Activated naive CD8-positive, alpha-beta T cell (primary cell): Measurements from ENCODE around the gene CRIM1.

ENCODE experiments used
- H3K27ac Mint-ChIP-seq: one replicate; pipeline ENCODE4 v1.8.0; 2021; ENCODE audit warnings: mixed read lengths
- H3K27me3 Mint-ChIP-seq: one replicate; pipeline ENCODE4 v1.8.0; 2021; ENCODE audit warnings: mixed read lengths
- H3K36me3 Mint-ChIP-seq: one replicate; pipeline ENCODE4 v1.8.0; 2021; ENCODE audit warnings: mixed read lengths
- H3K4me1 Mint-ChIP-seq: one replicate; pipeline ENCODE4 v1.8.0; 2021; ENCODE audit warnings: low read depth, mixed read lengths
- H3K4me3 Mint-ChIP-seq: one replicate; pipeline ENCODE4 v1.8.0; 2021; ENCODE audit warnings: mild to moderate bottlenecking, mixed read lengths
- H3K9me3 Mint-ChIP-seq: one replicate; pipeline ENCODE4 v1.8.0; 2021; ENCODE audit warnings: low read depth, mixed read lengths

CRIM1 gene

GRCh38 chr2:36520431-36520830, 164.9 kb downstream of the CRIM1 start:
- peaks cover 33% of the 10 kb centered on the region for H3K36me3 Mint-ChIP-seq

GRCh38 chr2:36523153-36523552, 167.6 kb downstream of the CRIM1 start:
- H3K4me1 Mint-ChIP-seq, result no peaks in the 10 kb centered on the region
- H3K27ac Mint-ChIP-seq, result no peak overlapping the region
- peaks cover 31% of the 10 kb centered on the region for H3K36me3 Mint-ChIP-seq
- H3K9me3 Mint-ChIP-seq, result no peaks in the 10 kb centered on the region
- no peak overlapping the region for H3K4me3 Mint-ChIP-seq
- H3K27me3 Mint-ChIP-seq, result no peaks in the 10 kb centered on the region

More at GRCh38 chr2:36520431-36520830, 164.9 kb downstream of the CRIM1 start:
- no peak overlapping the region for H3K4me3 Mint-ChIP-seq
- H3K27me3 Mint-ChIP-seq, result no peaks in the 10 kb centered on the region
- no peaks in the 10 kb centered on the region for H3K4me1 Mint-ChIP-seq
- H3K9me3 Mint-ChIP-seq, result no peaks in the 10 kb centered on the region
- H3K27ac Mint-ChIP-seq, result no peak overlapping the region

GRCh38 chr2:36525245-36525644, 169.7 kb downstream of the CRIM1 start:
- H3K36me3 Mint-ChIP-seq, result peaks cover 28% of the 10 kb centered on the region
- H3K27ac Mint-ChIP-seq, result no peak overlapping the region

GRCh38 chr2:36526226-36526625, 170.6 kb downstream of the CRIM1 start:
- H3K9me3 Mint-ChIP-seq, result no peaks in the 10 kb centered on the region
- H3K27me3 Mint-ChIP-seq, result no peaks in the 10 kb centered on the region
- no peak overlapping the region for H3K4me3 Mint-ChIP-seq
- H3K4me1 Mint-ChIP-seq, result no peaks in the 10 kb centered on the region
- no peak overlapping the region for H3K27ac Mint-ChIP-seq
- H3K36me3 Mint-ChIP-seq, result peaks cover 27% of the 10 kb centered on the region

More at GRCh38 chr2:36525245-36525644, 169.7 kb downstream of the CRIM1 start:
- Mint-ChIP-seq H3K27me3 (no peaks in the 10 kb centered on the region), H3K9me3 (no peaks in the 10 kb centered on the region), H3K4me1 (no peaks in the 10 kb centered on the region), H3K4me3 (no peak overlapping the region)

GRCh38 chr2:36528274-36528673, 172.7 kb downstream of the CRIM1 start:
- no peaks in the 10 kb centered on the region for H3K27me3 Mint-ChIP-seq
- no peak overlapping the region for H3K4me3 Mint-ChIP-seq
- no peaks in the 10 kb centered on the region for H3K4me1 Mint-ChIP-seq
- no peak overlapping the region for H3K27ac Mint-ChIP-seq
- H3K36me3 Mint-ChIP-seq, result peaks cover 24% of the 10 kb centered on the region
- H3K9me3 Mint-ChIP-seq, result no peaks in the 10 kb centered on the region

GRCh38 chr2:36528766-36529392, 173.3 kb downstream of the CRIM1 start:
- no peak overlapping the region for H3K4me3 Mint-ChIP-seq

GRCh38 chr2:36530178-36530982, 174.8 kb downstream of the CRIM1 start:
- Mint-ChIP-seq H3K9me3 (no peaks in the 10 kb centered on the region), H3K4me1 (no peaks in the 10 kb centered on the region), H3K4me3 (no peak overlapping the region), H3K27ac (no peak overlapping the region), H3K27me3 (no peaks in the 10 kb centered on the region), H3K36me3 (peaks cover 13% of the 10 kb centered on the region)

More at GRCh38 chr2:36528766-36529392, 173.3 kb downstream of the CRIM1 start:
- Mint-ChIP-seq H3K4me1 (no peaks in the 10 kb centered on the region), H3K9me3 (no peaks in the 10 kb centered on the region), H3K27ac (no peak overlapping the region), H3K36me3 (peaks cover 18% of the 10 kb centered on the region), H3K27me3 (no peaks in the 10 kb centered on the region)

GRCh38 chr2:36530983-36531354, 175.4 kb downstream of the CRIM1 start:
- no peaks in the 10 kb centered on the region for H3K27me3 Mint-ChIP-seq
- no peaks in the 10 kb centered on the region for H3K4me1 Mint-ChIP-seq
- peaks cover 10% of the 10 kb centered on the region for H3K36me3 Mint-ChIP-seq
- H3K27ac Mint-ChIP-seq, result no peak overlapping the region
- H3K4me3 Mint-ChIP-seq, result no peak overlapping the region
- no peaks in the 10 kb centered on the region for H3K9me3 Mint-ChIP-seq

- Mint-ChIP-seq H3K4me3 (no peak overlapping the region), H3K27me3 (no peaks in the 10 kb centered on the region), H3K27ac (no peak overlapping the region)
Measured at GRCh38 chr2:36534275-36534799, 178.8 kb downstream of the CRIM1 start.

GRCh38 chr2:36535099-36535498, 179.5 kb downstream of the CRIM1 start:
- Mint-ChIP-seq H3K9me3 (no peaks in the 10 kb centered on the region), H3K27ac (no peak overlapping the region), H3K27me3 (no peaks in the 10 kb centered on the region), H3K4me1 (no peaks in the 10 kb centered on the region), H3K4me3 (no peak overlapping the region), H3K36me3 (peaks cover 6% of the 10 kb centered on the region)

More at GRCh38 chr2:36534275-36534799, 178.8 kb downstream of the CRIM1 start:
- Mint-ChIP-seq H3K4me1 (no peaks in the 10 kb centered on the region), H3K9me3 (no peaks in the 10 kb centered on the region), H3K36me3 (peaks cover 6% of the 10 kb centered on the region)

- no peak overlapping the region for H3K4me3 Mint-ChIP-seq
- H3K27ac Mint-ChIP-seq, result no peak overlapping the region
- H3K9me3 Mint-ChIP-seq, result no peaks in the 10 kb centered on the region
- H3K36me3 Mint-ChIP-seq, result peaks cover 4% of the 10 kb centered on the region
- no peaks in the 10 kb centered on the region for H3K27me3 Mint-ChIP-seq
- H3K4me1 Mint-ChIP-seq, result no peaks in the 10 kb centered on the region
Measured at GRCh38 chr2:36536776-36537175, 181.2 kb downstream of the CRIM1 start.

GRCh38 chr2:36538335-36538734, 182.8 kb downstream of the CRIM1 start:
- Mint-ChIP-seq H3K27me3 (no peaks in the 10 kb centered on the region), H3K4me1 (no peaks in the 10 kb centered on the region), H3K36me3 (peaks cover 2% of the 10 kb centered on the region), H3K27ac (no peak overlapping the region), H3K9me3 (no peaks in the 10 kb centered on the region), H3K4me3 (no peak overlapping the region)

- H3K36me3 Mint-ChIP-seq, result peaks cover 2% of the 10 kb centered on the region
- H3K4me3 Mint-ChIP-seq, result no peak overlapping the region
- H3K27me3 Mint-ChIP-seq, result no peaks in the 10 kb centered on the region
- H3K4me1 Mint-ChIP-seq, result no peaks in the 10 kb centered on the region
- H3K9me3 Mint-ChIP-seq, result no peaks in the 10 kb centered on the region
- no peak overlapping the region for H3K27ac Mint-ChIP-seq
Measured at GRCh38 chr2:36539631-36540030, 184.1 kb downstream of the CRIM1 start.

GRCh38 chr2:36540986-36541754, 185.6 kb downstream of the CRIM1 start:
- Mint-ChIP-seq H3K4me1 (no peaks in the 10 kb centered on the region), H3K27me3 (no peaks in the 10 kb centered on the region), H3K27ac (no peak overlapping the region), H3K36me3 (peaks cover 6% of the 10 kb centered on the region), H3K4me3 (no peak overlapping the region), H3K9me3 (no peaks in the 10 kb centered on the region)
